ENCODE data around the gene E2F7. TPM values are rescaled to one million over a fixed set of nuclear protein-coding genes. Genes with fewer than 3 reads are reported as not detected.

Gene E2F7
- polyA plus RNA-seq, 1 donor from 2014 or later: 0.48 TPM

- Histone ChIP-seq H2AFZ (ENCODE audit: low read depth, low read length) (no peak overlapping the region), H4K20me1 (ENCODE audit: insufficient read depth) (no peaks in the 10 kb centered on the region), H3F3A (ENCODE audit: insufficient read depth, low read length, poor library complexity, severe bottlenecking) (no peaks in the 10 kb centered on the region), H3K4me2 (ENCODE audit: low read length) (no peak overlapping the region), H3K79me2 (replicated peaks; ENCODE audit: insufficient read depth, low read length) (peaks cover 25% of the 10 kb centered on the region), H3K9me3 (ENCODE audit: low read length) (no peaks in the 10 kb centered on the region), H3K9ac (ENCODE audit: low read length) (no peak overlapping the region), H3K9me2 (ENCODE audit: insufficient read depth, low read length) (no peaks in the 10 kb centered on the region), H3K27me3 (ENCODE audit: insufficient read depth, low read depth, low read length) (peaks cover 11% of the 10 kb centered on the region), H3K4me3 (ENCODE audit: low read length) (no peak overlapping the region), H3K27ac (ENCODE audit: low read length) (no peak overlapping the region), H3K36me3 (ENCODE audit: insufficient read depth, low read length) (no peaks in the 10 kb centered on the region)
- no peak for TF ChIP-seq SMC3 (conservative IDR thresholded peaks at IDR 0.05; ENCODE audit: poor library complexity)
- TF ChIP-seq TAF1 (IDR thresholded peaks at IDR 0.05; ENCODE audit: low read depth): no peak
- TF ChIP-seq CTCF (IDR thresholded peaks at IDR 0.05; ENCODE audit: poor library complexity, severe bottlenecking): no peak
- no peak for TF ChIP-seq REST (IDR thresholded peaks at IDR 0.05; ENCODE audit: borderline replicate concordance)
- no peak for TF ChIP-seq MXI1 (conservative IDR thresholded peaks at IDR 0.05; ENCODE audit: poor library complexity, severe bottlenecking)
- TF ChIP-seq EZH2 (IDR thresholded peaks at IDR 0.05; ENCODE audit: borderline replicate concordance, insufficient read depth, low read length, poor library complexity, severe bottlenecking): no peak
- no peak for TF ChIP-seq EP300 (conservative IDR thresholded peaks at IDR 0.05; ENCODE audit: poor library complexity, severe bottlenecking)
- TF ChIP-seq RAD21 (conservative IDR thresholded peaks at IDR 0.05): no peak
- TF ChIP-seq POLR2AphosphoS5 (IDR thresholded peaks at IDR 0.05): no peak
Measured at GRCh38 chr12:77062846-77063461, 2.4 kb downstream of the E2F7 start.

- H3K4me3 ChIP-seq (ENCODE audit: low read length): no peak overlapping the region
- H3K79me2 ChIP-seq (replicated peaks; ENCODE audit: insufficient read depth, low read length): peaks cover 25% of the 10 kb centered on the region
- no peak overlapping the region for H3K9ac ChIP-seq (ENCODE audit: low read length)
Measured at GRCh38 chr12:77062396-77062795, 3.0 kb downstream of the E2F7 start.

More at GRCh38 chr12:77062396-77062795, 3.0 kb downstream of the E2F7 start:
- Histone ChIP-seq H3K27me3 (ENCODE audit: insufficient read depth, low read depth, low read length) (peaks cover 11% of the 10 kb centered on the region), H3K9me3 (ENCODE audit: low read length) (no peaks in the 10 kb centered on the region), H3K27ac (ENCODE audit: low read length) (no peak overlapping the region), H2AFZ (ENCODE audit: low read depth, low read length) (no peak overlapping the region), H3K36me3 (ENCODE audit: insufficient read depth, low read length) (no peaks in the 10 kb centered on the region), H3F3A (ENCODE audit: insufficient read depth, low read length, poor library complexity, severe bottlenecking) (no peaks in the 10 kb centered on the region), H3K4me2 (ENCODE audit: low read length) (no peak overlapping the region), H4K20me1 (ENCODE audit: insufficient read depth) (no peaks in the 10 kb centered on the region), H3K9me2 (ENCODE audit: insufficient read depth, low read length) (no peaks in the 10 kb centered on the region)
- no peak for TF ChIP-seq MXI1 (conservative IDR thresholded peaks at IDR 0.05; ENCODE audit: poor library complexity, severe bottlenecking)
- no peak for TF ChIP-seq CTCF (IDR thresholded peaks at IDR 0.05; ENCODE audit: poor library complexity, severe bottlenecking)
- TF ChIP-seq EP300 (conservative IDR thresholded peaks at IDR 0.05; ENCODE audit: poor library complexity, severe bottlenecking): no peak
- no peak for TF ChIP-seq EZH2 (IDR thresholded peaks at IDR 0.05; ENCODE audit: borderline replicate concordance, insufficient read depth, low read length, poor library complexity, severe bottlenecking)
- TF ChIP-seq SMC3 (conservative IDR thresholded peaks at IDR 0.05; ENCODE audit: poor library complexity): no peak
- no peak for TF ChIP-seq REST (IDR thresholded peaks at IDR 0.05; ENCODE audit: borderline replicate concordance)
- TF ChIP-seq POLR2AphosphoS5 (IDR thresholded peaks at IDR 0.05): no peak
- TF ChIP-seq TAF1 (IDR thresholded peaks at IDR 0.05; ENCODE audit: low read depth): no peak
- TF ChIP-seq RAD21 (conservative IDR thresholded peaks at IDR 0.05): no peak

Data from neural cell (in vitro differentiated cells).